NT2/D1 (cell line): ENCODE data around the gene RNF14.

Experiments used
- DNase-seq: peaks from one replicate; pipeline ENCODE4 v3.0.0-alpha.2; 2011; ENCODE audit warnings: low read depth, low spot score
- H3K27me3 ChIP-seq: 2 replicates; pipeline ENCODE4 v1.6.0; 2011; ENCODE audit warnings: mild to moderate bottlenecking; ENCODE audit not compliant: insufficient read length, insufficient read depth
- H3K36me3 ChIP-seq: 2 replicates; pipeline ENCODE4 v1.6.1; 2011; ENCODE audit warnings: mild to moderate bottlenecking, low read length, mixed read lengths; ENCODE audit not compliant: insufficient read depth, insufficient read length
- H3K4me1 ChIP-seq: 2 replicates; pipeline ENCODE4 v1.5.1; 2011; ENCODE audit not compliant: insufficient read depth, insufficient read length
- H3K4me3 ChIP-seq: 2 replicates; pipeline ENCODE4 v1.5.1; 2011; ENCODE audit warnings: low read depth; ENCODE audit not compliant: insufficient read length
- H3K9ac ChIP-seq: 2 replicates; pipeline ENCODE4 v1.6.0; 2011; ENCODE audit warnings: low read depth; ENCODE audit not compliant: insufficient read length
- H3K9me3 ChIP-seq: 2 replicates; pipeline ENCODE4 v1.5.1; 2011; ENCODE audit warnings: mild to moderate bottlenecking, low read length; ENCODE audit not compliant: insufficient read depth
- SUZ12 ChIP-seq: IDR thresholded peaks from 2 replicates; pipeline ENCODE4 v1.6.1; 2011; ENCODE audit not compliant: insufficient read length, insufficient read depth; ENCODE audit errors: extremely low read depth
- YY1 ChIP-seq: IDR thresholded peaks from 2 replicates; pipeline ENCODE4 v1.6.1; 2011; ENCODE audit not compliant: insufficient read length, insufficient read depth
- ZNF274 ChIP-seq: IDR thresholded peaks from 2 replicates; pipeline ENCODE4 v1.6.1; 2011; ENCODE audit warnings: mild to moderate bottlenecking, low read depth, low read length

RNF14 gene

GRCh38 chr5:141989720-141990119 lies 20.8 kb downstream of the RNF14 start:
- Histone ChIP-seq H3K27me3 (no peaks in the 10 kb centered on the region), H3K9ac (no peak overlapping the region), H3K9me3 (no peaks in the 10 kb centered on the region), H3K4me3 (no peak overlapping the region), H3K4me1 (no peaks in the 10 kb centered on the region), H3K36me3 (peaks cover 59% of the 10 kb centered on the region)
- TF ChIP-seq ZNF274 (no peak), SUZ12 (no peak), YY1 (no peak)
- DNase-seq: no peak

- Histone ChIP-seq H3K36me3 (peaks cover 44% of the 10 kb centered on the region), H3K9ac (no peak overlapping the region), H3K4me1 (no peaks in the 10 kb centered on the region), H3K4me3 (no peak overlapping the region), H3K27me3 (no peaks in the 10 kb centered on the region), H3K9me3 (no peaks in the 10 kb centered on the region)
- DNase-seq: no peak
- no peak for TF ChIP-seq SUZ12
Measured at GRCh38 chr5:141992349-141992963, 23.6 kb downstream of the RNF14 start.

GRCh38 chr5:141994511-141995136 lies 25.7 kb downstream of the RNF14 start:
- no peak for DNase-seq
- Histone ChIP-seq H3K4me1 (no peaks in the 10 kb centered on the region), H3K27me3 (no peaks in the 10 kb centered on the region), H3K36me3 (peaks cover 39% of the 10 kb centered on the region), H3K4me3 (no peak overlapping the region), H3K9ac (no peak overlapping the region), H3K9me3 (no peaks in the 10 kb centered on the region)
- TF ChIP-seq YY1 (no peak), SUZ12 (no peak)

GRCh38 chr5:141995656-141996055 lies 26.8 kb downstream of the RNF14 start:
- Histone ChIP-seq H3K27me3 (no peaks in the 10 kb centered on the region), H3K4me3 (no peak overlapping the region), H3K9me3 (no peaks in the 10 kb centered on the region), H3K9ac (no peak overlapping the region), H3K36me3 (peaks cover 39% of the 10 kb centered on the region), H3K4me1 (no peaks in the 10 kb centered on the region)
- DNase-seq: no peak
- no peak for TF ChIP-seq ZNF274

- no peak for DNase-seq
- H3K36me3 ChIP-seq: peaks cover 48% of the 10 kb centered on the region
- H3K9me3 ChIP-seq: no peaks in the 10 kb centered on the region
- no peaks in the 10 kb centered on the region for H3K27me3 ChIP-seq
- H3K4me3 ChIP-seq: no peak overlapping the region
- no peak overlapping the region for H3K9ac ChIP-seq
- TF ChIP-seq YY1 (no peak), ZNF274 (no peak), SUZ12 (no peak)
- H3K4me1 ChIP-seq: no peaks in the 10 kb centered on the region
Measured at GRCh38 chr5:141997358-141997960, 28.6 kb downstream of the RNF14 start.

GRCh38 chr5:142000173-142000572 lies 31.3 kb downstream of the RNF14 start:
- Histone ChIP-seq H3K4me3 (no peak overlapping the region), H3K36me3 (peaks cover 47% of the 10 kb centered on the region), H3K9me3 (no peaks in the 10 kb centered on the region), H3K27me3 (no peaks in the 10 kb centered on the region), H3K9ac (no peak overlapping the region), H3K4me1 (no peaks in the 10 kb centered on the region)
- no peak for DNase-seq
- TF ChIP-seq SUZ12 (no peak), YY1 (no peak), ZNF274 (no peak)

GRCh38 chr5:142000704-142001484 lies 32.0 kb downstream of the RNF14 start:
- no peak for DNase-seq
- Histone ChIP-seq H3K9ac (no peak overlapping the region), H3K4me1 (no peaks in the 10 kb centered on the region), H3K36me3 (peaks cover 52% of the 10 kb centered on the region), H3K27me3 (no peaks in the 10 kb centered on the region), H3K4me3 (no peak overlapping the region), H3K9me3 (no peaks in the 10 kb centered on the region)
- no peak for TF ChIP-seq YY1
